Ishikawa (cell line): ENCODE data around the gene TMSB4X.

Experiments
- EGR1 ChIP-seq: IDR thresholded peaks from 2 replicates; pipeline ENCODE4 v1.6.1; 2012
- EP300 ChIP-seq: IDR thresholded peaks from 2 replicates; pipeline ENCODE4 v1.6.1; 2012; ENCODE audit warnings: borderline replicate concordance
- NFIC ChIP-seq: IDR thresholded peaks from 2 replicates; pipeline ENCODE4 v1.6.1; 2012
- RAD21 ChIP-seq: IDR thresholded peaks from 2 replicates; pipeline ENCODE4 v1.6.1; 2012; ENCODE audit warnings: low read depth
- TAF1 ChIP-seq: IDR thresholded peaks from 2 replicates; pipeline ENCODE4 v1.6.1; 2012; ENCODE audit warnings: low read depth, mild to moderate bottlenecking
- TEAD4 ChIP-seq: IDR thresholded peaks from 2 replicates; pipeline ENCODE4 v1.6.1; 2012
- TF ChIP-seq, protein P1 (sequence below): IDR thresholded peaks from 2 replicates; pipeline ENCODE4 v1.6.1; 2012
- TF ChIP-seq, protein P2 (sequence below): IDR thresholded peaks from 2 replicates; pipeline ENCODE4 v1.6.1; 2012; ENCODE audit warnings: low read depth, mild to moderate bottlenecking

DNA sequence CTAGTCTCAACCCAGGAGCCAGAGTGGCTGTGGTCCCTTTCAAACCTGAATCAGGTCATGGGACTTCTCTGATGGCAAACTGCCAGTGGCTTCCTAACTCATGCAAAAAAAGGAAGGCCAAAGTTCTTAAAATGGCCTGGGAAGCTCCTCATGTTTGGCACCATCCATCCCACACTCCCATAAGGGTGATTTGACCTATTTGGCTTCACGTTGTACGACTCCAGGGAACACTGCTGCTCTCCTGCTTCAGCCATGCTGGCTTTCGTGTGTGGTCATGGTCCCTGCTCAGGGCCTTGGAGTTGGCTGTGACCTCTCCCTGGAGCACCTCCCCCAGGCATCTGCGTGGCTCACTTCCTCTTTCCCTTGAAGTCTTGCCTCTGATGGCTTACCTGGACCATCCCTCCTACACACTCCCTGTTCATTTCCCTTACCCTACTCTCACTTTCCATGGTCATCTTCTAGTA is 12.8 kb upstream of the TMSB4X start:
- TF ChIP-seq EGR1 (no peak), RAD21 (no peak), TAF1 (no peak), EP300 (no peak), NFIC (no peak), TEAD4 (no peak)
- TF ChIP-seq, protein P1, sequence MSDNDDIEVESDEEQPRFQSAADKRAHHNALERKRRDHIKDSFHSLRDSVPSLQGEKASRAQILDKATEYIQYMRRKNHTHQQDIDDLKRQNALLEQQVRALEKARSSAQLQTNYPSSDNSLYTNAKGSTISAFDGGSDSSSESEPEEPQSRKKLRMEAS: no peak
- TF ChIP-seq, protein P2, sequence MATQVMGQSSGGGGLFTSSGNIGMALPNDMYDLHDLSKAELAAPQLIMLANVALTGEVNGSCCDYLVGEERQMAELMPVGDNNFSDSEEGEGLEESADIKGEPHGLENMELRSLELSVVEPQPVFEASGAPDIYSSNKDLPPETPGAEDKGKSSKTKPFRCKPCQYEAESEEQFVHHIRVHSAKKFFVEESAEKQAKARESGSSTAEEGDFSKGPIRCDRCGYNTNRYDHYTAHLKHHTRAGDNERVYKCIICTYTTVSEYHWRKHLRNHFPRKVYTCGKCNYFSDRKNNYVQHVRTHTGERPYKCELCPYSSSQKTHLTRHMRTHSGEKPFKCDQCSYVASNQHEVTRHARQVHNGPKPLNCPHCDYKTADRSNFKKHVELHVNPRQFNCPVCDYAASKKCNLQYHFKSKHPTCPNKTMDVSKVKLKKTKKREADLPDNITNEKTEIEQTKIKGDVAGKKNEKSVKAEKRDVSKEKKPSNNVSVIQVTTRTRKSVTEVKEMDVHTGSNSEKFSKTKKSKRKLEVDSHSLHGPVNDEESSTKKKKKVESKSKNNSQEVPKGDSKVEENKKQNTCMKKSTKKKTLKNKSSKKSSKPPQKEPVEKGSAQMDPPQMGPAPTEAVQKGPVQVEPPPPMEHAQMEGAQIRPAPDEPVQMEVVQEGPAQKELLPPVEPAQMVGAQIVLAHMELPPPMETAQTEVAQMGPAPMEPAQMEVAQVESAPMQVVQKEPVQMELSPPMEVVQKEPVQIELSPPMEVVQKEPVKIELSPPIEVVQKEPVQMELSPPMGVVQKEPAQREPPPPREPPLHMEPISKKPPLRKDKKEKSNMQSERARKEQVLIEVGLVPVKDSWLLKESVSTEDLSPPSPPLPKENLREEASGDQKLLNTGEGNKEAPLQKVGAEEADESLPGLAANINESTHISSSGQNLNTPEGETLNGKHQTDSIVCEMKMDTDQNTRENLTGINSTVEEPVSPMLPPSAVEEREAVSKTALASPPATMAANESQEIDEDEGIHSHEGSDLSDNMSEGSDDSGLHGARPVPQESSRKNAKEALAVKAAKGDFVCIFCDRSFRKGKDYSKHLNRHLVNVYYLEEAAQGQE: no peak
